ENCODE data around the gene ADGRG3. TPM values are rescaled to one million over a fixed set of nuclear protein-coding genes. Genes with fewer than 3 reads are reported as not detected.

Gene ADGRG3
- total and polyA plus RNA-seq, 2 of the 13 experiments (the other 11 are each of a cell fraction or from before 2014, with no cell fraction given): 2.7 to 11.8 TPM

DNA sequence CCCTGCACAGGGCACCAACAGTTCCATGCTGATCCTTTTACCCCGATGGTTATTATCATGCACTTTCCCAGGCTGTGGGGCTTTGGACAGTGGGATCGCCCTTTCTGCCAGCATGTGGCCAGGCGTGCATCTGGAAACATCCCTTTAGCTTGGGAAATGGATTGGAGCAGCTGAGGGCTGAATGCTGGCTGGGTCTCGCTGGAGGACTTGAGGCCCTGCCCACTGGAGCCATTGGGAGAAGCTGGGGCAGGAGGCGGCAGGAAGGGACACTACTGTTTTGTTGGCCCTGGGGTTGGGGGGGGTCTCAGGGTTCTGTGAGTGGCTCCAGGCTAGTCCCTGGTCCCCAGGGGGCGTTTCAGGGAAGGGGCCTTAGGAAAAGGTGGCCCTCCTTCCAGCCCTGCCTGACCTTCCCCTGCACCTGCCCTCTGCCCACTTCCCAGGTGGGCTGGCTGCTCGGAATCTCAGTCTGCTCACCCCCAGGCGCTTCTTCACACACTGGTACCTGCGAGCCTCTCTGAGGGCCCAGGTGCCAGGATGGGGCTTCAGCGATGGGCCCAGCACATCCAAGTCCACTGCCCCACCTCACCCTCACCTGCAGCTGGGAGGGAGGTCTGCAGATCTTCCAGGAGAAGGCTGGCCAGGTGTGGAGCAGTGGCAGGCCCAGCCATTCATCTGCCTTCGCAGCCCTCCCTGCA, 1.6 kb upstream of the ADGRG3 start (continued):
- no peak for TF ChIP-seq POLR2AphosphoS2 (IDR thresholded peaks at IDR 0.05; ENCODE audit: low read depth, low read length)
- TF ChIP-seq ZBTB20 (CRISPR knock-in tag; IDR thresholded peaks at IDR 0.05; ENCODE audit: borderline replicate concordance, low read depth): no peak
- TF ChIP-seq HOXA5 (CRISPR knock-in tag; IDR thresholded peaks at IDR 0.05): 0 out of 2 replicates have a peak, but pooled peaks have one; percentile 62
- TF ChIP-seq IKZF1 (IDR thresholded peaks at IDR 0.05): no peak
- 0 out of 2 replicates have a peak, but pooled peaks have one; percentile 37 for TF ChIP-seq ZFP90 (CRISPR knock-in tag; IDR thresholded peaks at IDR 0.05; ENCODE audit: borderline replicate concordance)
- no peak for TF ChIP-seq CBX2 (IDR thresholded peaks at IDR 0.05; ENCODE audit: low read depth, low read length)
- peak; percentile 49; the same call in 1 of the 2 replicates for TF ChIP-seq CBX2 (CRISPR knock-in tag; IDR thresholded peaks at IDR 0.05; ENCODE audit: low read depth)
- TF ChIP-seq, protein P1, sequence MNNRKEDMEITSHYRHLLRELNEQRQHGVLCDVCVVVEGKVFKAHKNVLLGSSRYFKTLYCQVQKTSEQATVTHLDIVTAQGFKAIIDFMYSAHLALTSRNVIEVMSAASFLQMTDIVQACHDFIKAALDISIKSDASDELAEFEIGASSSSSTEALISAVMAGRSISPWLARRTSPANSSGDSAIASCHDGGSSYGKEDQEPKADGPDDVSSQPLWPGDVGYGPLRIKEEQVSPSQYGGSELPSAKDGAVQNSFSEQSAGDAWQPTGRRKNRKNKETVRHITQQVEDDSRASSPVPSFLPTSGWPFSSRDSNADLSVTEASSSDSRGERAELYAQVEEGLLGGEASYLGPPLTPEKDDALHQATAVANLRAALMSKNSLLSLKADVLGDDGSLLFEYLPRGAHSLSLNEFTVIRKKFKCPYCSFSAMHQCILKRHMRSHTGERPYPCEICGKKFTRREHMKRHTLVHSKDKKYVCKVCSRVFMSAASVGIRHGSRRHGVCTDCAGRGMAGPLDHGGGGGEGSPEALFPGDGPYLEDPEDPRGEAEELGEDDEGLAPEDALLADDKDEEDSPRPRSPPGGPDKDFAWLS (CRISPR knock-in tag; IDR thresholded peaks at IDR 0.05; ENCODE audit: borderline replicate concordance): 0 out of 2 replicates have a peak, but pooled peaks have one; percentile 14
- TF ChIP-seq, protein P2, sequence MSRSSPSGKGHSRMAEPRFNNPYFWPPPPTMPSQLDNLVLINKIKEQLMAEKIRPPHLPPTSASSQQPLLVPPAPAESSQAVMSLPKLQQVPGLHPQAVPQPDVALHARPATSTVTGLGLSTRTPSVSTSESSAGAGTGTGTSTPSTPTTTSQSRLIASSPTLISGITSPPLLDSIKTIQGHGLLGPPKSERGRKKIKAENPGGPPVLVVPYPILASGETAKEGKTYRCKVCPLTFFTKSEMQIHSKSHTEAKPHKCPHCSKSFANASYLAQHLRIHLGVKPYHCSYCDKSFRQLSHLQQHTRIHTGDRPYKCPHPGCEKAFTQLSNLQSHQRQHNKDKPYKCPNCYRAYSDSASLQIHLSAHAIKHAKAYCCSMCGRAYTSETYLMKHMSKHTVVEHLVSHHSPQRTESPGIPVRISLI (CRISPR knock-in tag; IDR thresholded peaks at IDR 0.05; ENCODE audit: borderline replicate concordance): no peak
- no peak for TF ChIP-seq ZNF33B (CRISPR knock-in tag; IDR thresholded peaks at IDR 0.05)
- peak; percentile 58; the same call in 1 of the 2 replicates for TF ChIP-seq BRD4 (CRISPR knock-in tag; IDR thresholded peaks at IDR 0.05)
- TF ChIP-seq ZSCAN31 (CRISPR knock-in tag; IDR thresholded peaks at IDR 0.05; ENCODE audit: low read depth): no peak; the same call in 1 of the 2 replicates
- TF ChIP-seq, protein P3, sequence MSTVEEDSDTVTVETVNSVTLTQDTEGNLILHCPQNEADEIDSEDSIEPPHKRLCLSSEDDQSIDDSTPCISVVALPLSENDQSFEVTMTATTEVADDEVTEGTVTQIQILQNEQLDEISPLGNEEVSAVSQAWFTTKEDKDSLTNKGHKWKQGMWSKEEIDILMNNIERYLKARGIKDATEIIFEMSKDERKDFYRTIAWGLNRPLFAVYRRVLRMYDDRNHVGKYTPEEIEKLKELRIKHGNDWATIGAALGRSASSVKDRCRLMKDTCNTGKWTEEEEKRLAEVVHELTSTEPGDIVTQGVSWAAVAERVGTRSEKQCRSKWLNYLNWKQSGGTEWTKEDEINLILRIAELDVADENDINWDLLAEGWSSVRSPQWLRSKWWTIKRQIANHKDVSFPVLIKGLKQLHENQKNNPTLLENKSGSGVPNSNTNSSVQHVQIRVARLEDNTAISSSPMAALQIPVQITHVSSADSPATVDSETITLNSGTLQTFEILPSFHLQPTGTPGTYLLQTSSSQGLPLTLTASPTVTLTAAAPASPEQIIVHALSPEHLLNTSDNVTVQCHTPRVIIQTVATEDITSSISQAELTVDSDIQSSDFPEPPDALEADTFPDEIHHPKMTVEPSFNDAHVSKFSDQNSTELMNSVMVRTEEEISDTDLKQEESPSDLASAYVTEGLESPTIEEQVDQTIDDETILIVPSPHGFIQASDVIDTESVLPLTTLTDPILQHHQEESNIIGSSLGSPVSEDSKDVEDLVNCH (CRISPR knock-in tag; IDR thresholded peaks at IDR 0.05): 0 out of 2 replicates have a peak, but pooled peaks have one; percentile 1
- TF ChIP-seq TBX3 (IDR thresholded peaks at IDR 0.05; ENCODE audit: borderline replicate concordance): no peak
- peak; percentile 26 for TF ChIP-seq AGO1 (IDR thresholded peaks at IDR 0.05; ENCODE audit: low read depth, low read length, poor library complexity, severe bottlenecking)
- TF ChIP-seq MIER3 (CRISPR knock-in tag; IDR thresholded peaks at IDR 0.05; ENCODE audit: borderline replicate concordance): no peak
- TF ChIP-seq RARG (CRISPR knock-in tag; IDR thresholded peaks at IDR 0.05; ENCODE audit: low read depth): no peak
- 0 out of 2 replicates have a peak, but pooled peaks have one; percentile 23 for TF ChIP-seq ZBTB7A (CRISPR knock-in tag; IDR thresholded peaks at IDR 0.05)
- 0 out of 2 replicates have a peak, but pooled peaks have one; percentile 25 for TF ChIP-seq SATB2 (CRISPR knock-in tag; IDR thresholded peaks at IDR 0.05)
- TF ChIP-seq, protein P4, sequence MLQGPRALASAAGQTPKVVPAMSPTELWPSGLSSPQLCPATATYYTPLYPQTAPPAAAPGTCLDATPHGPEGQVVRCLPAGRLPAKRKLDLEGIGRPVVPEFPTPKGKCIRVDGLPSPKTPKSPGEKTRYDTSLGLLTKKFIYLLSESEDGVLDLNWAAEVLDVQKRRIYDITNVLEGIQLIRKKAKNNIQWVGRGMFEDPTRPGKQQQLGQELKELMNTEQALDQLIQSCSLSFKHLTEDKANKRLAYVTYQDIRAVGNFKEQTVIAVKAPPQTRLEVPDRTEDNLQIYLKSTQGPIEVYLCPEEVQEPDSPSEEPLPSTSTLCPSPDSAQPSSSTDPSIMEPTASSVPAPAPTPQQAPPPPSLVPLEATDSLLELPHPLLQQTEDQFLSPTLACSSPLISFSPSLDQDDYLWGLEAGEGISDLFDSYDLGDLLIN (CRISPR knock-in tag; IDR thresholded peaks at IDR 0.05; ENCODE audit: borderline replicate concordance): 0 out of 2 replicates have a peak, but pooled peaks have one; percentile 27
- no peak for TF ChIP-seq MBD4 (IDR thresholded peaks at IDR 0.05; ENCODE audit: borderline replicate concordance, low read length)

Measured in HepG2 (cell line).